GM23338 (cell line): Measurements from ENCODE around the gene DTL.

Experiments
- CTCF ChIP-seq, 2 experiments: fragments of 200-600 bp in 1 of 2; sonication (generic) in 1 of 2; conservative IDR thresholded peaks; 2 replicates each; pipeline versions ENCODE4 v1.5.1 to v1.6.1; 2016 to 2017; ENCODE audit warnings: antibody characterized with exemption in 2 of 2, low read depth in 2 of 2, mild to moderate bottlenecking in 2 of 2, moderate library complexity in 1 of 2
- EZH2phosphoT487 ChIP-seq: fragments of 200-600 bp; sonication (generic); IDR thresholded peaks from one replicate; pipeline ENCODE4 v1.8.1; 2018; ENCODE audit warnings: antibody characterized with exemption; ENCODE audit not compliant: unreplicated experiment
- JUNB ChIP-seq: IDR thresholded peaks from one replicate; pipeline ENCODE4 v1.6.1; 2016; ENCODE audit warnings: antibody characterized with exemption; ENCODE audit not compliant: unreplicated experiment
- POLR2AphosphoS5 ChIP-seq: IDR thresholded peaks from 2 replicates; pipeline ENCODE4 v1.6.1; 2016; ENCODE audit warnings: antibody characterized with exemption, low read depth

DNA sequence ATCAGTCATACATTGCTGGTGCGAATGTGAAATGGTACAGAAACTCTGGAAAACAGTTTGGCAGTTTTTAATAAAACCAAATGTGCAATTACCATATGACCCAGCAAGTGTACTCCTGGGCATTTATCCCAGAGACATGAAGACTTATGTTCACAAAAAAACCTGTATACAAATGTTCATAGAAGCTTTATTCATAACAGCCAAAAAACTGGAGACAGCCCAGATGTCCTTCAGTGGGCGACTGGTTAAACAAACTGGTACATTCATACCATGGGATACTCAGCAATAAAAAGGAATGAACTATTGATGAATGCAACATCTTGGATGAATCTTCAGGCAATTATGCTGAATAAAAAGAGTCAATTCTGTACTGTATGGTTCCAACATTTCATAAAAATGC lies 97.8 kb downstream of the DTL start:
- TF ChIP-seq CTCF (conservative IDR thresholded peaks at IDR 0.05; ENCODE audit: low read depth in 2 of 2) (no peak), POLR2AphosphoS5 (no peak), EZH2phosphoT487 (no peak), JUNB (no peak)
